Uterus (tissue), 4 donors: ENCODE results near the gene TJAP1. TPM values are rescaled to one million over a fixed set of nuclear protein-coding genes. Genes with fewer than 3 reads are reported as not detected.
"Not testable (repeated sequence)": the region's sequence is repeated elsewhere in the genome, so short reads cannot be mapped to it uniquely, and the experiment has no call there.

Experiments
- DNase-seq, 2 donors: peaks; one replicate each; pipeline ENCODE4 v3.0.0-alpha.2; 2019 to 2020
- H3K27ac ChIP-seq, 2 donors: fragments of 200-600 bp; sonication (generic); 1 replicate in 1 of 2; 2 replicates in 1 of 2; pipeline ENCODE4 v1.5.1; 2016 to 2018
- H3K27me3 ChIP-seq, 2 donors: fragments of 200-600 bp; sonication (generic); one replicate each; pipeline ENCODE4 v1.5.1; 2018 to 2019; ENCODE audit warnings: control low read depth in 1 of 2
- H3K36me3 ChIP-seq, 2 donors: fragments of 200-600 bp; sonication (generic); one replicate each; pipeline ENCODE4 v1.5.1; 2019; ENCODE audit warnings: control low read depth in 1 of 2
- H3K4me1 ChIP-seq, 2 donors: fragments of 200-600 bp; sonication (generic); one replicate each; pipeline ENCODE4 v1.5.1; 2018 to 2019; ENCODE audit warnings: control low read depth in 1 of 2
- H3K4me3 ChIP-seq, 2 donors: fragments of 200-600 bp; sonication (generic); 1 replicate in 1 of 2; 2 replicates in 1 of 2; pipeline ENCODE4 v1.5.1; 2018 to 2019; ENCODE audit warnings: mild to moderate bottlenecking in 1 of 2
- H3K9me3 ChIP-seq, 2 donors: fragments of 200-600 bp; sonication (generic); one replicate each; pipeline ENCODE4 v1.5.1; 2019; ENCODE audit warnings: control low read depth in 1 of 2
- POLR2A ChIP-seq, 2 donors: fragments of 450-650 bp; IDR thresholded peaks; one replicate each; pipeline ENCODE4 v1.6.1; 2016; ENCODE audit warnings: antibody characterized with exemption in 2 of 2, mild to moderate bottlenecking in 1 of 2, moderate library complexity in 1 of 2
- intact Hi-C: fragments of 100-400 bp; cut with DNase I; formaldehyde crosslinking; loops from one replicate; pipeline ENCODE4 v1.15.1; 2023; ENCODE audit warnings: low total_unique reads
- total RNA-seq, 4 donors: library from RNA; depleted of rRNA in 3 of 4; stranded (reverse); fragments of >200 nt in 3 of 4; gene quantifications; one replicate each; pipeline versions ENCODE4 v1.1.0 to v1.2.4, GENCODE V29; 2014 to 2023
- TF ChIP-seq, protein P1 (sequence below), 4 experiments: fragments of 200-600 bp in 2 of 4; fragments of 450-650 bp in 2 of 4; sonication (generic) in 2 of 4; IDR thresholded peaks; one replicate each; pipeline ENCODE4 v1.5.1; 2016 to 2019; ENCODE audit warnings: antibody characterized with exemption in 4 of 4, mild to moderate bottlenecking in 2 of 4, moderate library complexity in 1 of 4
- donor health status: DM: yes; HTN: yes; CAD: no.

The TJAP1 gene
- total RNA-seq, 4 donors from 2014 or later, result 12.8 to 40.8 (median 21.9) TPM

DNA sequence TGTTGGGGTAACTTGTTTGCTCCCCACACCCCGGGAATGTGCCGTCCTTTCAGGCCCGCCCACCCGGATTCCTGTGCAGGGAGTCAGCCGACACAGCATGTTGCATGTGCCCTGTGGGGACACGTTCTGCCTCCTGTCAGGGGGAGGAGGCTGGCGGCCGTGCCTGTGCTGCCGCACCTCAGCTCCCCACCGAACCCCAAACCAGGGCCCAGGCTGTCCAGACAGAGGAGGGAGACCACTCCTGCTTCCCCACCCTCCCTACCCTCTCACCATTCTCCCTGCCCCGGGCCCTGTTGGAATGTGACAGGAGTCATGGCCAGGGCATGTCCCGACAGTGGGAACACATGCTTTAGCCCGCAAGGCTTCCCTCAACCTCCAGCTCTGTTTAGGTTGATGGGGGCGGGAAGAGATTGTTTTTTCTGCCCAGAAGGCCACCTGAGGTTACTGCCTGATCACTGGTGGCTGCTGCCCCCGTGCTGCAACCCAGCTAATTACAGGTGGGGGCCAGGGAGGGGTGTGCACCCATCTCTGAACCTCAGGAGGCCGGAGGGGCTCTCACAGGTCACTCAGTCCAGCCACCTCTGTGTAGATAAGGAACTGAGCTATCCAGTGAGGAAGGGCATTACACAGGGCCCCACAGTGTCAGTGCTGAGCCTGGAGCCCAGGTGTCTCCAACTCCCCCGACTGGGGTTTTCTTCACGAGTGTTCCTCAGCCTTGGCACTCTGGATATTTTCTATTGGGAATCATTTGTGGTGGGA lies 19.2 kb downstream of the TJAP1 start:
- Histone ChIP-seq H3K4me1 (peaks cover 0 to 21% of the 10 kb centered on the region in 2 donors), H3K36me3 (no peaks in the 10 kb centered on the region), H3K9me3 (no peaks in the 10 kb centered on the region), H3K4me3 (no peak overlapping the region), H3K27ac (peak overlapping the region in 1 of 2 donors; percentile 23), H3K27me3 (no peaks in the 10 kb centered on the region)
- intact Hi-C loops, result loop anchor here (10.0 kb wide), 1 partner anchor 132 kb away; the partner anchor contains the start of gene ZNF318
- no peak for TF ChIP-seq POLR2A (IDR thresholded peaks at IDR 0.05)
- TF ChIP-seq, protein P1, sequence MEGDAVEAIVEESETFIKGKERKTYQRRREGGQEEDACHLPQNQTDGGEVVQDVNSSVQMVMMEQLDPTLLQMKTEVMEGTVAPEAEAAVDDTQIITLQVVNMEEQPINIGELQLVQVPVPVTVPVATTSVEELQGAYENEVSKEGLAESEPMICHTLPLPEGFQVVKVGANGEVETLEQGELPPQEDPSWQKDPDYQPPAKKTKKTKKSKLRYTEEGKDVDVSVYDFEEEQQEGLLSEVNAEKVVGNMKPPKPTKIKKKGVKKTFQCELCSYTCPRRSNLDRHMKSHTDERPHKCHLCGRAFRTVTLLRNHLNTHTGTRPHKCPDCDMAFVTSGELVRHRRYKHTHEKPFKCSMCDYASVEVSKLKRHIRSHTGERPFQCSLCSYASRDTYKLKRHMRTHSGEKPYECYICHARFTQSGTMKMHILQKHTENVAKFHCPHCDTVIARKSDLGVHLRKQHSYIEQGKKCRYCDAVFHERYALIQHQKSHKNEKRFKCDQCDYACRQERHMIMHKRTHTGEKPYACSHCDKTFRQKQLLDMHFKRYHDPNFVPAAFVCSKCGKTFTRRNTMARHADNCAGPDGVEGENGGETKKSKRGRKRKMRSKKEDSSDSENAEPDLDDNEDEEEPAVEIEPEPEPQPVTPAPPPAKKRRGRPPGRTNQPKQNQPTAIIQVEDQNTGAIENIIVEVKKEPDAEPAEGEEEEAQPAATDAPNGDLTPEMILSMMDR (IDR thresholded peaks at IDR 0.05), result peak; percentile 25 to 42 (median 28)
- no peak for DNase-seq

DNA sequence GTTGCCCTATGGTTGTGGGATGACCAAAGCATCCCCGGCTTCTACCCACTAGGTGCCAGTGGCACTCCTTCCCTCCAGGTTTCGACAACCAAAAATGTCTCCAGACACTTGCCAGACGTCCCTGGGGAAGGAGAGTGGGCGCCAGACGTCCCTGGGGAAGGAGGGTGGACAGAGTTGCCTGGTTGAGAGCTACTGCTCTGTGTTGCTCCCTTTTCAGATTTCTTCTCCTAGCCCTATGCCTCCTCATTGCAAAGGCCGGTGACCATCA lies 19.7 kb downstream of the TJAP1 start:
- intact Hi-C loops, result loop anchor here (10.0 kb wide), 1 partner anchor 132 kb away; the partner anchor contains the start of gene ZNF318
- no peaks in the 10 kb centered on the region for H3K9me3 ChIP-seq
- no peak overlapping the region for H3K4me3 ChIP-seq
- no peaks in the 10 kb centered on the region for H3K27me3 ChIP-seq
- H3K36me3 ChIP-seq, result no peaks in the 10 kb centered on the region
- TF ChIP-seq, protein P1 (IDR thresholded peaks at IDR 0.05), result no peak
- TF ChIP-seq POLR2A (IDR thresholded peaks at IDR 0.05), result no peak
- no peak for DNase-seq
- no peak overlapping the region for H3K27ac ChIP-seq
- peaks cover 0 to 15% of the 10 kb centered on the region in 2 donors for H3K4me1 ChIP-seq

DNA sequence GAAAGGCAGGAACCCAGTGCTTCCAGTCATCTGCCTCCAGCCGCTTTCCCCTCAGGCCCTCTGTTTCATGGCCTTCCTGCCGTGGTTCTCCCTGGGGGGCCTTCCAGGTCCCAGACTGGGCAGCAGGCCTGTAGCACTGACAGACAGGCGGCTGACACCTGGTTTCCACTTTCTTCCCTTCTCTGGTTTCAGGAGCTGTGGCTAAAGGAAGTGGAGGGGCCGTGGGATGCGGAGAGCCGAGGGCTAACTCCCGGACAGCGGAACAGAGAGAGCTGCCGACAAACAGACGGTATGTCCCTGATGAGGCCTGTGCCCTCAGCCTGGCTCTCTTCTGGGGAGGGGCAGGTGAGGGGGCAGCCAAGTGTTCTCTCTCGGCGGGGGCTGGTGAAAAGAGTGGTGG lies 20.3 kb downstream of the TJAP1 start:
- no peaks in the 10 kb centered on the region for H3K36me3 ChIP-seq
- no peaks in the 10 kb centered on the region for H3K9me3 ChIP-seq
- TF ChIP-seq, protein P1 (IDR thresholded peaks at IDR 0.05), result no peak
- no peak for TF ChIP-seq POLR2A (IDR thresholded peaks at IDR 0.05)
- intact Hi-C loops, result loop anchor here (10.0 kb wide), 1 partner anchor 133 kb away; the partner anchor contains the start of gene ZNF318
- H3K4me1 ChIP-seq, result peaks cover 0 to 9% of the 10 kb centered on the region in 2 donors
- no peaks in the 10 kb centered on the region for H3K27me3 ChIP-seq
- no peak overlapping the region for H3K27ac ChIP-seq
- no peak for DNase-seq
- H3K4me3 ChIP-seq, result no peak overlapping the region

DNA sequence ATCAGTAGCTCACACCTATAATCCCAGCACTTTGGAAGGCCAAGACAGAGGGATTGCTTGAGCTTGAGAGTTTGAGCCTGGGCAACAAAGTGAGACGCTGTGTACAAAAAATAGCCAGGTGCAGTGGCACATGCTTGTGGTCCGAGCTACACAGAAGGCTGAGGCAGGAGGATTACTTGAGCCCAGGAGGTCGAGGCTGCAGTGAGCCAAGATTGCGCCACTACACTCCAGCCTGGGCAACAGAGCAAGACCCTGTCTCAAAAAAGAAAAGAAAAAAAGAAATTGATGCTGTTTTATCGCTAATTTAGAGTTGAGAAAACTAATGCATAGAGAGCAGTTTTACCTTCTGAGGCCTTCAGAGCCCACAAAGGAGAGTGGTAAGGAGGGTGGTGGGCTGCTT lies 20.9 kb downstream of the TJAP1 start:
- not testable (repeated sequence) for DNase-seq, H3K27me3 ChIP-seq, H3K4me3 ChIP-seq, H3K36me3 ChIP-seq, H3K27ac ChIP-seq, H3K9me3 ChIP-seq, H3K4me1 ChIP-seq
- intact Hi-C loops, result loop anchor here (10.0 kb wide), 1 partner anchor 133 kb away; the partner anchor contains the start of gene ZNF318

DNA sequence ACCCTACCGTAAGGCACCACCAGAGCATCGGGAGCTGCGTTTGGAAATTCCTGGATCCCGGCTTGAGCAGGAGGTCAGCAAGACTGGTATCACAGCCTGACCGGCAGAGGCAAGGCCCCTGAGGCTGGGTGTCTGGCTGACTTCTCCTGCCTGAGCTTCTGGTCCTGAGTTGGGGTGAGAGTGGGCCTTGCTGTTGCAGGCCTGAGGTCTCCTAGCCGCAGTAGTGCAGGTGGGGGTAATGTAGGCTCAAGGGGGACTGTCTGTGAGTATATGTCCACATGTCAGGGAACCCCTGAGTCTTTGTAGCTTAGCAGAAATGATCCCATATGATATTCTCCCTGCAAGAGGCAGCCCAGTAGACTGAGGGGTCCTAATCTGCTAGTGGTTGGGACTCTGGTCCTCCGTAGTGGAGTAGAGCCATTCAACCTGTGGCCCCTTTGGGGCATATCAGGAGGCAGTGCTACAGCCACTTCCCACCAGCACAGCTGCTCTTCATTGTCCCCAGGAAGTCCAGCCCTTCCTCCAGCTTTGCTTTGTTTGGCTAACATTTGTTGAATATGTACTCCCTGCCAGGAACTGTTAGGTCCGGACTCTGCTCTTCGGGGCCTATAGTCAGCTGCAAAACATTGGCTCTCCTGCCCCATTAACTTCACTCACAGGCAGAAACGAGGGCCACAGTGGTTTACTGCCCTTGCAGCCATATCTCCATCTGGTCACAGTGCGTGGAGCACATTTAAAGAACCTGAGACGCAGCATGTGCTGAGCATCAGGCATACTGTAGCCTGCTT lies 21.9 kb downstream of the TJAP1 start:
- Histone ChIP-seq H3K4me3 (no peak overlapping the region), H3K9me3 (no peaks in the 10 kb centered on the region), H3K27ac (peak overlapping the region; percentile 7 to 29), H3K27me3 (no peaks in the 10 kb centered on the region), H3K4me1 (peaks cover 0 to 8% of the 10 kb centered on the region in 2 donors), H3K36me3 (no peaks in the 10 kb centered on the region)
- no peak for TF ChIP-seq POLR2A (IDR thresholded peaks at IDR 0.05)
- TF ChIP-seq, protein P1 (IDR thresholded peaks at IDR 0.05), result no peak
- no peak for DNase-seq
- intact Hi-C loops, result loop anchor here (10.0 kb wide), 1 partner anchor 134 kb away; the partner anchor contains the start of gene ZNF318
